ENCODE results near the gene JADE1. TPM values are rescaled to one million over a fixed set of nuclear protein-coding genes. Genes with fewer than 3 reads are reported as not detected.

Gene JADE1
- total and polyA plus RNA-seq, 3 experiments from 2014 or later, result 28.4 to 43.7 (median 29.1) TPM

DNA sequence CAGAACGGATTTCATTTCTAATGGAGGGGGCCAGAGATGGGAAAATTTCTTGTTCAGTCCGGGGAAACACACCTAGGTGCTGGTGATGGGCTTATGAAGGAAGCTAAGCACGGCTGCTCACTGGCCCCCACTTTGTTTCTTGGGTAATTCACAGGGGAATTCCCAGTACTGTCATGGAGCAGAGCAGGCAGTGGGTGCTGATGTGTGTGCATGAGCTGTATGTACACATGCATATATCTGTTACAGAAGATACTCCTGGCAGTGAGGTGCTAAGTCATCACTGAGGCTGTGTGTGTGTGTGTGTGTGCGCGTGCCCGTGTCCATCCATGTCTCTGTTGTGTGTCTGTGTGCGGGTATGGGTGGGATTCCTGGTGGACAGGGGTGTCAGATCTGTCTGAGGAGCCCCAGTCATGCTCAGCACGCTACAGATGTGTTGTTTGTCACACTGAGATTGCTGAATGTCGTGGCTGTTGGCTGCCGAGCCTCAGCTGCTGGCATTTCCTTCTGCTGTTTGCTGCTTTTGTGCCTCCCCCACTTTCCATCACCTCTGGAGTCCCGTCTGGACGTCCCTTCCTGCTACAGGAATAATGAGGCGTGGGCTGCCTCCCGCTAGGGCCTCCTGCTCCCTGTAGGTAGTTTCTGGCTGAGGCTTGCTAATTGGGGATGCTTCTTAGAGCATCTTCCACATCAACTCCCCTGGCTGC, 53.3 kb downstream of the JADE1 start:
- CTCF ChIA-PET, result interaction anchor here (0.7 to 3.3 kb wide), 15 partner anchors 9 to 671 kb away, joined by 3 to 19 read pairs (median 5); partner anchors contain the start of gene JADE1
- peaks cover 0 to 1% of the 10 kb centered on the region in 2 donors for H3K27me3 Mint-ChIP-seq
- peak overlapping the region in 5 of 7 donors; percentile 16 to 29 (median 17) for H3K4me3 Mint-ChIP-seq
- peak in 3 of 5 donors; percentile 14 to 24 (median 14) for DNase-seq
- no peak overlapping the region for H3K4me3 ChIP-seq (ENCODE audit: low read length)
- peaks cover 3 to 85% (median 28%) of the 10 kb centered on the region in 3 donors for H3K36me3 Mint-ChIP-seq
- peaks cover 23% of the 10 kb centered on the region for H3K4me1 ChIP-seq (ENCODE audit: insufficient read depth, low read length)
- H3K27ac ChIP-seq (ENCODE audit: low read depth, low read length), result no peak overlapping the region
- H3K9me3 ChIP-seq (ENCODE audit: low read length), result no peaks in the 10 kb centered on the region
- POLR2A ChIA-PET, result interaction anchor here (1.0 to 1.2 kb wide), 2 partner anchors 50 to 53 kb away, joined by 3 to 5 read pairs; partner anchors contain the start of gene JADE1
- H3K36me3 ChIP-seq (ENCODE audit: insufficient read depth, low read length), result peaks cover 16% of the 10 kb centered on the region
- H3K27me3 ChIP-seq (ENCODE audit: insufficient read depth, low read length, poor library complexity, severe bottlenecking), result no peaks in the 10 kb centered on the region
- peak overlapping the region; percentile 62 to 95 (median 75) for H3K27ac Mint-ChIP-seq
- H3K9me3 Mint-ChIP-seq, result no peaks in the 10 kb centered on the region
- H3K4me1 Mint-ChIP-seq, result peaks cover 38 to 43% (median 41%) of the 10 kb centered on the region in 3 donors

DNA sequence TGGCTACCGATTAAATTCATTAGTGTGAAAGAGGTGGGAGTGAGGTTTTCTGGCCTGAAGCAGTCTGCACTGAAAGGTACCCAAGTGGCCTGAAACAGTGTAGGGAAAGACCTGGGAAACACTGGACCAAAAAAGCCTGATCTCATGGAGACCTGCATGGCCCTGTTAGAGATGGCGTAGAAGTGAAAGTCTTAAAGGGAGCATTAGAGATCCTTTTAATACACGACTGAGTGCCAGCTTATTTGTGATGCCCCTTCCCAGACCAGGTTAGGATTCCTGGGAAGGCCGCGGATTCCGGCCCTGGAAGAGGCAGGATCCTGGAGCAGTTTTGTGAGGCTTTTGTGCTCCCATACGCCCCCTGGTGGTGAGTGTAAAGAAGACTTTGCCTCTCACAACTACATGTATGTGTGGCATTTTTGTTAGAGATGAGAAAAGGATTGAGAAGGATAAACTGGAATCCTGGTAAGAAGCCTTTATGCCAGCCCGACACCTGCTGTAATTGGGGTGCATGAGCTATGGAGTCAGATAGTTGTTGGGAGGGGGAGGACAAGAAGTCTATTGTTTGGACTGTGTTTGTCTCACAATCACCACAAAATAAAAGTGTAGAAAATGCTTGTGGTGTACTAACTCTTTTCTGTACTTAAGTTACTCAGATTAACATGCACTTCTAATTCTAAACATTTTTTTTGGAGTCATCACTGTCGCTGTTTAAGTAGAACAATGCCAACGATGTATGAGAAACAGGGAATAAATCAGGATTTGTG, 54.0 kb downstream of the JADE1 start:
- DNase-seq, result peak; percentile 50 to 74 (median 63)
- Mint-ChIP-seq H3K4me3 (peak overlapping the region in 2 of 7 donors; percentile 27 to 29), H3K4me1 (peaks cover 35 to 43% (median 41%) of the 10 kb centered on the region in 3 donors), H3K27me3 (peaks cover 0 to 1% of the 10 kb centered on the region in 2 donors), H3K27ac (peak overlapping the region; percentile 62 to 95 (median 75)), H3K36me3 (peaks cover 3 to 84% (median 28%) of the 10 kb centered on the region in 3 donors), H3K9me3 (no peaks in the 10 kb centered on the region)
- no peaks in the 10 kb centered on the region for H3K9me3 ChIP-seq (ENCODE audit: low read length)
- ChIA-PET CTCF (interaction anchor here (0.7 to 3.3 kb wide), 14 partner anchors 8 to 671 kb away, joined by 3 to 19 read pairs (median 5); partner anchors contain the start of gene JADE1), POLR2A (interaction anchor here (1.0 kb wide), 1 partner anchor 54 kb away, joined by 3 read pairs; the partner anchor contains the start of gene JADE1)
- no peak overlapping the region for H3K27ac ChIP-seq (ENCODE audit: low read depth, low read length)
- H3K27me3 ChIP-seq (ENCODE audit: insufficient read depth, low read length, poor library complexity, severe bottlenecking), result no peaks in the 10 kb centered on the region
- no peak overlapping the region for H3K4me3 ChIP-seq (ENCODE audit: low read length)
- peaks cover 18% of the 10 kb centered on the region for H3K36me3 ChIP-seq (ENCODE audit: insufficient read depth, low read length)
- H3K4me1 ChIP-seq (ENCODE audit: insufficient read depth, low read length), result peaks cover 23% of the 10 kb centered on the region

DNA sequence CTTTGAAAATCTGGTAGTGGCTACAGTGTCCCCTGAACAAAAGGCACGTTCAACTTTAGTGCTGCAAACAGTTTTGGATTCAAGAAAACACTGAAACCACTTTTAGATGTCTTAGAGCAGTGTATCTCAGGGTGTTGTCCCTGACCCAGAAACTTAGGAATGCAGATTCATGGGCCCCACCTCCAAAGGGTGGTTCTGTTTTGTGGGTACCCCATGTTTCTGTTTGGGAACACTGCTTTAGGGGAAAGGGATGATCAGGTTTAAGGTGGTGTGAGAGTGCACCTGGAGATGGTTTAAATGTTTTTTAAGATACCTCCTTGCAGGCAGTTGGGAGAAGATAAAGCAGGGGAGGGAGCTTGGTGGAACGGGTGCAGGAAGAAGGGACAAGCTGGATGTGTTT, 55.6 kb downstream of the JADE1 start:
- Histone ChIP-seq H3K27ac (ENCODE audit: low read depth, low read length) (no peak overlapping the region), H3K36me3 (ENCODE audit: insufficient read depth, low read length) (peaks cover 25% of the 10 kb centered on the region), H3K4me1 (ENCODE audit: insufficient read depth, low read length) (peaks cover 23% of the 10 kb centered on the region), H3K9me3 (ENCODE audit: low read length) (no peaks in the 10 kb centered on the region), H3K27me3 (ENCODE audit: insufficient read depth, low read length, poor library complexity, severe bottlenecking) (no peaks in the 10 kb centered on the region), H3K4me3 (ENCODE audit: low read length) (no peak overlapping the region)
- peak overlapping the region in 3 of 8 donors; percentile 9 to 48 (median 38) for H3K27ac Mint-ChIP-seq
- peaks cover 0 to 87% (median 28%) of the 10 kb centered on the region in 3 donors for H3K36me3 Mint-ChIP-seq
- POLR2A ChIA-PET, result no interaction called here
- peaks cover 0 to 1% of the 10 kb centered on the region in 2 donors for H3K27me3 Mint-ChIP-seq
- H3K9me3 Mint-ChIP-seq, result no peaks in the 10 kb centered on the region
- no peak for DNase-seq
- H3K4me1 Mint-ChIP-seq, result peaks cover 29 to 38% (median 35%) of the 10 kb centered on the region in 3 donors
- CTCF ChIA-PET, result interaction anchor here (1.3 kb wide), 1 partner anchor 11 kb away, joined by 3 read pairs; no protein-coding TSS in a partner anchor
- H3K4me3 Mint-ChIP-seq, result no peak overlapping the region

DNA sequence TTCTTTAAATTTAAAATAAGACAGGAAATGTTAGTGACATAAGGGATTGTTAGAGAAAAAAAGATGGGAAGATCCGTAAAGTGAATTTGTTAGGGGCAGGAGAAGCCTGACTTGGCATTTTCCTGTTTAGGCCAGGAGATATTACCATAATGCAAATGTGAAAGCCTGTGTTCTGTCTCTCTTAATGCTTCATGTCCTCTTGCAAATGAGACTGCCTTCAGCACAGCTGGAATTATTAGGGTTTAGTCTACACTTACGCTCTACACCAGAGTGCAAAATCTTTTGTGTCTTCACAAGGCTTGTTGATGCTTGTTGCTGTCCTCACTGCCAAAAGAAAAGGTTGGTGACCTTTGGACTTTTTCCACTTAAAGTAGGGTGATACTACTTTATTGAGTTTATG, 56.8 kb downstream of the JADE1 start:
- POLR2A ChIA-PET, result no interaction called here
- H3K36me3 Mint-ChIP-seq, result peaks cover 0 to 87% (median 26%) of the 10 kb centered on the region in 3 donors

DNA sequence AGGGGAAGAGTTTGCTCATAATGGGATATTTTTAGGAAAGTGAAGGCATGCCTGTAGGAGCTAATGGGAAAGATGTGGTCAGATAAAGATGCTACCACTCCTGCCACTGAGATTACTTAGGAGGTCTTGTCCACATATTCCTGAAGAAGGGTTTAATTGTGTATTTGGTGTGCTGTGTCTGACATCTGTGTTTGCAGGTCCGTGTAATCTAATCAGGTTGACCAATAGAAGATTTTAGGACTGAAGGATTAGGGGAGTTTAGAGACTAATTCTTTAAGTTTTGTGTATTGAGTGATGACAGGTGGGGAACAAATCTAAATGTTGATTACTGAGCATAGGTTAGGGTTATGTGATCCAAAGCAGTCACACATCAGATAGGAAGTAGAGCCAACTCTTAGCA, 57.2 kb downstream of the JADE1 start:
- no peaks in the 10 kb centered on the region for H3K9me3 ChIP-seq (ENCODE audit: low read length)
- Mint-ChIP-seq H3K27ac (peak overlapping the region in 4 of 8 donors; percentile 24 to 85 (median 64)), H3K27me3 (no peaks in the 10 kb centered on the region), H3K4me3 (no peak overlapping the region), H3K4me1 (peaks cover 21 to 33% (median 25%) of the 10 kb centered on the region in 3 donors), H3K36me3 (peaks cover 0 to 87% (median 27%) of the 10 kb centered on the region in 3 donors), H3K9me3 (no peaks in the 10 kb centered on the region)
- no peaks in the 10 kb centered on the region for H3K27me3 ChIP-seq (ENCODE audit: insufficient read depth, low read length, poor library complexity, severe bottlenecking)
- peaks cover 17% of the 10 kb centered on the region for H3K4me1 ChIP-seq (ENCODE audit: insufficient read depth, low read length)
- ChIA-PET POLR2A (no interaction called here), CTCF (no interaction called here)
- H3K27ac ChIP-seq (ENCODE audit: low read depth, low read length), result no peak overlapping the region
- no peak overlapping the region for H3K4me3 ChIP-seq (ENCODE audit: low read length)
- DNase-seq, result no peak
- peaks cover 34% of the 10 kb centered on the region for H3K36me3 ChIP-seq (ENCODE audit: insufficient read depth, low read length)

More for the DNA sequence above, 56.8 kb downstream of the JADE1 start:
- Mint-ChIP-seq H3K27ac (peak overlapping the region in 4 of 8 donors; percentile 5 to 85 (median 75)), H3K4me1 (peaks cover 25 to 37% (median 29%) of the 10 kb centered on the region in 3 donors), H3K9me3 (no peaks in the 10 kb centered on the region), H3K27me3 (no peaks in the 10 kb centered on the region), H3K4me3 (no peak overlapping the region)
- DNase-seq, result no peak
- Histone ChIP-seq H3K27ac (ENCODE audit: low read depth, low read length) (no peak overlapping the region), H3K36me3 (ENCODE audit: insufficient read depth, low read length) (peaks cover 31% of the 10 kb centered on the region), H3K9me3 (ENCODE audit: low read length) (no peaks in the 10 kb centered on the region), H3K27me3 (ENCODE audit: insufficient read depth, low read length, poor library complexity, severe bottlenecking) (no peaks in the 10 kb centered on the region), H3K4me1 (ENCODE audit: insufficient read depth, low read length) (peaks cover 21% of the 10 kb centered on the region), H3K4me3 (ENCODE audit: low read length) (no peak overlapping the region)
- CTCF ChIA-PET, result interaction anchor here (1.3 kb wide), 1 partner anchor 12 kb away, joined by 3 read pairs; no protein-coding TSS in a partner anchor

DNA sequence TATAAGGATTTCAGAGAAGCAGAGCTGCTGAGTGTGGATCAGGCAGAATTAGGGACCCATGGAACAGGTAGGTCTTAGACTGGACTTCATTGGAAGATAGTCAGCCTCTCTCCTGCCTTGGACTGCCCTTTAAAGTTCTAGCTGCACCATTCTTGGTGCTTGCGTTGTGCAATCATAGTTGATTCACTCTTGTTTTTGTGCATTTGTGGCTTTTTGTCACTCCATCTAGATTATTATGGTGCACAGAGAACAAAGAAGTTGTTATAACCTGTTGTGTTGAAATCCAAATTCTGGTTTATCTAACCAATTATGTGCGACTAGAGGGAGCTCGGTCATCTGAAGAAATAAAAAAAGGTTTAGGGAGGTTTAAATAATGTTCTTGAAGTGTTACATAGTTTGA, 59.3 kb downstream of the JADE1 start:
- peaks cover 0 to 87% (median 33%) of the 10 kb centered on the region in 3 donors for H3K36me3 Mint-ChIP-seq
- POLR2A ChIA-PET, result no interaction called here
- H3K4me3 Mint-ChIP-seq, result no peak overlapping the region

DNA sequence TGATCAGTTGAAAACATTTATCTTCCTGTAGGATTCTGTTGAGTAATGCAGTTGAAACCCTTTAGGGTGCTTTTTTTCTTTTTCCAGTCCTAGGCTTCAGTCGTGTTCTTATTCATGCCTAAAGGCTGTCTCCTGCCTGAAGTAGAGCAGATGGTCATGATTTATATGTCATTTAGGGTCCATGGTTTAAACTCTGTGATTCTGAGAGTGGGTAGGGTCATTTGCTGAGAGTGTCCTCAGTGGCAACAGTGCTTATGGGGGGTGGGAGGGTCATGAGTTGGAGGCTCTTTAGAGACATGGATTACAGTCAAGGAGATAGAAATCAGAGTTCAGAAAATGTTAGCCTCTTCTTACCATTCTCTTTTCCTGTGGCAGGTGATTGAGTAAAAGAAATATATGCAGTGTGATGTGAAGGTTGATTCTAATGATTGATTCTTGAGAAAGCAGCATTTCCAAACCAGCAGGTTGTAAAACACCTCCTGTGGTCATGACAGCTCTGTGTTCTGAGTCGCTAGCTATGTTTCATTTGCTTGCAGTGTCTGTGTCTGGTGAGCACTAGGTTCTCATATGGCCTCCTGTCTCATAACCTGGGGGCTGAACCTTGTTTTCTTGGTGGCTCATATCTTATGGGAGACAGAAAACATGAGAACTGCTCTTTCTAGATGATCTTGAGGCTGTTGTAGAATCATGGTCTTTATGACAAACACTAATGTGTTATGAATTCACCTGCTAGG, 60.4 kb downstream of the JADE1 start:
- Histone ChIP-seq H3K36me3 (ENCODE audit: insufficient read depth, low read length) (peaks cover 38% of the 10 kb centered on the region), H3K9me3 (ENCODE audit: low read length) (no peaks in the 10 kb centered on the region), H3K4me1 (ENCODE audit: insufficient read depth, low read length) (no peaks in the 10 kb centered on the region), H3K27me3 (ENCODE audit: insufficient read depth, low read length, poor library complexity, severe bottlenecking) (no peaks in the 10 kb centered on the region), H3K4me3 (ENCODE audit: low read length) (no peak overlapping the region), H3K27ac (ENCODE audit: low read depth, low read length) (no peak overlapping the region)
- Mint-ChIP-seq H3K27me3 (no peaks in the 10 kb centered on the region), H3K4me1 (peaks cover 0 to 12% (median 6%) of the 10 kb centered on the region in 3 donors), H3K4me3 (no peak overlapping the region), H3K9me3 (no peaks in the 10 kb centered on the region), H3K36me3 (peaks cover 0 to 87% (median 34%) of the 10 kb centered on the region in 3 donors), H3K27ac (peak overlapping the region; percentile 3 to 80 (median 50))
- POLR2A ChIA-PET, result no interaction called here
- no peak for DNase-seq
- CTCF ChIA-PET, result interaction anchor here (0.9 to 2.8 kb wide), 2 partner anchors 58 to 87 kb away, joined by 6 to 9 read pairs; no protein-coding TSS in a partner anchor

More for the DNA sequence above, 59.3 kb downstream of the JADE1 start:
- DNase-seq, result no peak
- Histone ChIP-seq H3K9me3 (ENCODE audit: low read length) (no peaks in the 10 kb centered on the region), H3K27me3 (ENCODE audit: insufficient read depth, low read length, poor library complexity, severe bottlenecking) (no peaks in the 10 kb centered on the region), H3K4me1 (ENCODE audit: insufficient read depth, low read length) (no peaks in the 10 kb centered on the region), H3K4me3 (ENCODE audit: low read length) (no peak overlapping the region), H3K27ac (ENCODE audit: low read depth, low read length) (no peak overlapping the region), H3K36me3 (ENCODE audit: insufficient read depth, low read length) (peaks cover 38% of the 10 kb centered on the region)
- CTCF ChIA-PET, result interaction anchor here (0.9 to 2.8 kb wide), 2 partner anchors 56 to 86 kb away, joined by 6 to 9 read pairs; no protein-coding TSS in a partner anchor
- Mint-ChIP-seq H3K27me3 (no peaks in the 10 kb centered on the region), H3K9me3 (no peaks in the 10 kb centered on the region), H3K27ac (peak overlapping the region in 1 of 8 donors; percentile 10), H3K4me1 (peaks cover under 1 to 13% (median 6%) of the 10 kb centered on the region in 3 donors)

Data from CD8-positive, alpha-beta memory T cell (primary cell).